Liver (tissue), 3 donors: ENCODE measurements around the gene RAB3C.

ENCODE experiments used
- GABPA ChIP-seq, 2 donors: IDR thresholded peaks in 1 of 2; conservative IDR thresholded peaks in 1 of 2; 2 replicates each; pipeline ENCODE4 v1.6.1; 2016; ENCODE audit warnings: antibody characterized with exemption in 2 of 2, mild to moderate bottlenecking in 1 of 2, moderate library complexity in 1 of 2
- MAX ChIP-seq: IDR thresholded peaks from 2 replicates; pipeline ENCODE4 v1.6.1; 2016; ENCODE audit warnings: antibody characterized with exemption
- RAD21 ChIP-seq, 2 donors: IDR thresholded peaks; 2 replicates each; pipeline ENCODE4 v1.6.1; 2016; ENCODE audit warnings: antibody characterized with exemption in 2 of 2, mild to moderate bottlenecking in 2 of 2
- SP1 ChIP-seq: IDR thresholded peaks from 2 replicates; pipeline ENCODE4 v1.6.1; 2018; ENCODE audit warnings: antibody characterized with exemption, mild to moderate bottlenecking
- TAF1 ChIP-seq: conservative IDR thresholded peaks from 2 replicates; pipeline ENCODE4 v1.6.1; 2016; ENCODE audit warnings: antibody characterized with exemption, mild to moderate bottlenecking
- TF ChIP-seq, protein P1 (sequence below): fragments of 150-350 bp; IDR thresholded peaks from 2 replicates; pipeline ENCODE4 v1.5.1; 2017; ENCODE audit warnings: improper control_type of control experiment, low read depth, low read length; ENCODE audit not compliant: missing input control
- TF ChIP-seq, protein P2 (sequence below): IDR thresholded peaks from 2 replicates; pipeline ENCODE4 v1.6.1; 2016; ENCODE audit warnings: antibody characterized with exemption, mild to moderate bottlenecking
- donor health status: healthy.
- donor health status: healthy.

GRCh38 chr5:58760222-58760621 lies 177.3 kb downstream of the RAB3C start:
- TF ChIP-seq MAX = no peak
- TF ChIP-seq, protein P1, sequence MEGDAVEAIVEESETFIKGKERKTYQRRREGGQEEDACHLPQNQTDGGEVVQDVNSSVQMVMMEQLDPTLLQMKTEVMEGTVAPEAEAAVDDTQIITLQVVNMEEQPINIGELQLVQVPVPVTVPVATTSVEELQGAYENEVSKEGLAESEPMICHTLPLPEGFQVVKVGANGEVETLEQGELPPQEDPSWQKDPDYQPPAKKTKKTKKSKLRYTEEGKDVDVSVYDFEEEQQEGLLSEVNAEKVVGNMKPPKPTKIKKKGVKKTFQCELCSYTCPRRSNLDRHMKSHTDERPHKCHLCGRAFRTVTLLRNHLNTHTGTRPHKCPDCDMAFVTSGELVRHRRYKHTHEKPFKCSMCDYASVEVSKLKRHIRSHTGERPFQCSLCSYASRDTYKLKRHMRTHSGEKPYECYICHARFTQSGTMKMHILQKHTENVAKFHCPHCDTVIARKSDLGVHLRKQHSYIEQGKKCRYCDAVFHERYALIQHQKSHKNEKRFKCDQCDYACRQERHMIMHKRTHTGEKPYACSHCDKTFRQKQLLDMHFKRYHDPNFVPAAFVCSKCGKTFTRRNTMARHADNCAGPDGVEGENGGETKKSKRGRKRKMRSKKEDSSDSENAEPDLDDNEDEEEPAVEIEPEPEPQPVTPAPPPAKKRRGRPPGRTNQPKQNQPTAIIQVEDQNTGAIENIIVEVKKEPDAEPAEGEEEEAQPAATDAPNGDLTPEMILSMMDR = no peak
- no peak for TF ChIP-seq TAF1
- no peak for TF ChIP-seq RAD21 (IDR thresholded peaks at IDR 0.05)
- no peak for TF ChIP-seq GABPA (IDR thresholded peaks at IDR 0.05 in 1 of 2, conservative IDR thresholded peaks at IDR 0.05 in 1 of 2)
- TF ChIP-seq, protein P2, sequence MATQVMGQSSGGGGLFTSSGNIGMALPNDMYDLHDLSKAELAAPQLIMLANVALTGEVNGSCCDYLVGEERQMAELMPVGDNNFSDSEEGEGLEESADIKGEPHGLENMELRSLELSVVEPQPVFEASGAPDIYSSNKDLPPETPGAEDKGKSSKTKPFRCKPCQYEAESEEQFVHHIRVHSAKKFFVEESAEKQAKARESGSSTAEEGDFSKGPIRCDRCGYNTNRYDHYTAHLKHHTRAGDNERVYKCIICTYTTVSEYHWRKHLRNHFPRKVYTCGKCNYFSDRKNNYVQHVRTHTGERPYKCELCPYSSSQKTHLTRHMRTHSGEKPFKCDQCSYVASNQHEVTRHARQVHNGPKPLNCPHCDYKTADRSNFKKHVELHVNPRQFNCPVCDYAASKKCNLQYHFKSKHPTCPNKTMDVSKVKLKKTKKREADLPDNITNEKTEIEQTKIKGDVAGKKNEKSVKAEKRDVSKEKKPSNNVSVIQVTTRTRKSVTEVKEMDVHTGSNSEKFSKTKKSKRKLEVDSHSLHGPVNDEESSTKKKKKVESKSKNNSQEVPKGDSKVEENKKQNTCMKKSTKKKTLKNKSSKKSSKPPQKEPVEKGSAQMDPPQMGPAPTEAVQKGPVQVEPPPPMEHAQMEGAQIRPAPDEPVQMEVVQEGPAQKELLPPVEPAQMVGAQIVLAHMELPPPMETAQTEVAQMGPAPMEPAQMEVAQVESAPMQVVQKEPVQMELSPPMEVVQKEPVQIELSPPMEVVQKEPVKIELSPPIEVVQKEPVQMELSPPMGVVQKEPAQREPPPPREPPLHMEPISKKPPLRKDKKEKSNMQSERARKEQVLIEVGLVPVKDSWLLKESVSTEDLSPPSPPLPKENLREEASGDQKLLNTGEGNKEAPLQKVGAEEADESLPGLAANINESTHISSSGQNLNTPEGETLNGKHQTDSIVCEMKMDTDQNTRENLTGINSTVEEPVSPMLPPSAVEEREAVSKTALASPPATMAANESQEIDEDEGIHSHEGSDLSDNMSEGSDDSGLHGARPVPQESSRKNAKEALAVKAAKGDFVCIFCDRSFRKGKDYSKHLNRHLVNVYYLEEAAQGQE = no peak
- no peak for TF ChIP-seq SP1
